GM23338 (cell line): Measurements from ENCODE around the gene EDA. TPM values are rescaled to one million over a fixed set of nuclear protein-coding genes. Genes with fewer than 3 reads are reported as not detected.

Source experiments
- ATAC-seq: fragments of 200-7000 bp; cut with Tn5 transposase; 3 replicates; pipeline ENCODE4 v1.9.1; 2020
- DNase-seq: peaks from one replicate; pipeline ENCODE4 v3.0.0-alpha.2; 2015; ENCODE audit warnings: low spot score
- H2AFZ ChIP-seq: fragments of 200-600 bp; sonication (generic); 2 replicates; pipeline ENCODE4 v1.8.0; 2016; ENCODE audit warnings: antibody characterized with exemption, mild to moderate bottlenecking, moderate library complexity
- H3F3A ChIP-seq: fragments of 200-600 bp; sonication (generic); replicated peaks from 2 replicates; pipeline ENCODE4 v1.8.0; 2017; ENCODE audit warnings: antibody characterized with exemption, mixed run types, low read depth
- H3K27ac ChIP-seq: fragments of 200-600 bp; sonication (generic); 2 replicates; pipeline ENCODE4 v1.6.1; 2016; ENCODE audit warnings: low read depth
- H3K27me3 ChIP-seq: fragments of 200-600 bp; sonication (generic); 2 replicates; pipeline ENCODE4 v1.8.0; 2016; ENCODE audit warnings: mild to moderate bottlenecking, mixed run types, moderate library complexity; ENCODE audit not compliant: insufficient read depth
- H3K36me3 ChIP-seq: fragments of 200-600 bp; sonication (generic); 2 replicates; pipeline ENCODE4 v1.8.0; 2016; ENCODE audit warnings: mild to moderate bottlenecking; ENCODE audit not compliant: insufficient read depth
- H3K4me1 ChIP-seq: fragments of 200-600 bp; sonication (generic); 2 replicates; pipeline ENCODE4 v1.8.0; 2016; ENCODE audit warnings: mild to moderate bottlenecking, moderate library complexity; ENCODE audit not compliant: insufficient read depth
- H3K4me2 ChIP-seq: fragments of 200-600 bp; sonication (generic); 2 replicates; pipeline ENCODE4 v1.7.1; 2017; ENCODE audit warnings: mixed run types
- H3K4me3 ChIP-seq: fragments of 200-600 bp; sonication (generic); 2 replicates; pipeline ENCODE4 v1.6.1; 2016; ENCODE audit warnings: mixed run types
- H3K79me2 ChIP-seq: fragments of 200-600 bp; sonication (generic); replicated peaks from 2 replicates; pipeline ENCODE4 v1.8.0; 2017; ENCODE audit warnings: mild to moderate bottlenecking; ENCODE audit not compliant: insufficient read depth
- H3K9me2 ChIP-seq: fragments of 200-600 bp; sonication (generic); 2 replicates; pipeline ENCODE4 v1.8.0; 2017; ENCODE audit not compliant: insufficient read depth
- H4K20me1 ChIP-seq: fragments of 200-600 bp; sonication (generic); replicated peaks from 2 replicates; pipeline ENCODE4 v1.8.0; 2017; ENCODE audit warnings: mild to moderate bottlenecking; ENCODE audit not compliant: insufficient read depth
- H3K27ac Mint-ChIP-seq: 2 replicates; pipeline ENCODE4 v1.8.0; 2020; ENCODE audit warnings: inconsistent platforms, mild to moderate bottlenecking, moderate library complexity, mixed read lengths
- H3K27me3 Mint-ChIP-seq: 3 replicates; pipeline ENCODE4 v1.8.0; 2022; ENCODE audit warnings: low read depth, mild to moderate bottlenecking, moderate library complexity, mixed read lengths, inconsistent platforms; ENCODE audit not compliant: insufficient read depth, poor library complexity
- H3K36me3 Mint-ChIP-seq: 3 replicates; pipeline ENCODE4 v1.8.0; 2021; ENCODE audit warnings: low read depth, mild to moderate bottlenecking, inconsistent platforms, moderate library complexity, mixed read lengths
- H3K4me1 Mint-ChIP-seq: 3 replicates; pipeline ENCODE4 v1.8.0; 2020; ENCODE audit warnings: mild to moderate bottlenecking, inconsistent platforms, mixed read lengths
- H3K4me3 Mint-ChIP-seq: 3 replicates; pipeline ENCODE4 v1.8.0; 2021; ENCODE audit warnings: moderate library complexity, mild to moderate bottlenecking, inconsistent platforms, mixed read lengths
- H3K9me3 Mint-ChIP-seq: 3 replicates; pipeline ENCODE4 v1.8.0; 2020; ENCODE audit warnings: moderate library complexity, mild to moderate bottlenecking, inconsistent platforms, mixed read lengths
- CREB1 ChIP-seq: fragments of 250-450 bp; sonication (Bioruptor Pico); IDR thresholded peaks from 2 replicates; pipeline ENCODE4 v1.5.0; 2020; ENCODE audit warnings: low read depth, mild to moderate bottlenecking, moderate library complexity
- CTCF ChIP-seq, 2 experiments: fragments of 200-600 bp in 1 of 2; sonication (generic) in 1 of 2; conservative IDR thresholded peaks; 2 replicates each; pipeline versions ENCODE4 v1.5.1 to v1.6.1; 2016 to 2017; ENCODE audit warnings: antibody characterized with exemption in 2 of 2, low read depth in 2 of 2, mild to moderate bottlenecking in 2 of 2, moderate library complexity in 1 of 2
- ETS1 ChIP-seq: IDR thresholded peaks from 2 replicates; pipeline ENCODE4 v1.6.1; 2016; ENCODE audit warnings: antibody characterized with exemption
- JUNB ChIP-seq: IDR thresholded peaks from one replicate; pipeline ENCODE4 v1.6.1; 2016; ENCODE audit warnings: antibody characterized with exemption; ENCODE audit not compliant: unreplicated experiment
- POLR2AphosphoS5 ChIP-seq: IDR thresholded peaks from 2 replicates; pipeline ENCODE4 v1.6.1; 2016; ENCODE audit warnings: antibody characterized with exemption, low read depth
- REST ChIP-seq: IDR thresholded peaks from one replicate; pipeline ENCODE4 v1.6.1; 2018; ENCODE audit warnings: antibody characterized with exemption; ENCODE audit not compliant: unreplicated experiment
- ZNF114 ChIP-seq: fragments of 250-450 bp; sonication (Bioruptor Pico); IDR thresholded peaks from 2 replicates; pipeline ENCODE4 v1.5.0; 2020; ENCODE audit warnings: mild to moderate bottlenecking, moderate library complexity
- ZNF331 ChIP-seq: fragments of 250-450 bp; sonication (Bioruptor Pico); IDR thresholded peaks from 2 replicates; pipeline ENCODE4 v1.5.0; 2020; ENCODE audit warnings: low read depth, mild to moderate bottlenecking, moderate library complexity
- ZNF462 ChIP-seq: fragments of 250-450 bp; sonication (Bioruptor Pico); IDR thresholded peaks from 2 replicates; pipeline ENCODE4 v1.5.0; 2020; ENCODE audit warnings: mild to moderate bottlenecking, moderate library complexity
- polyA plus RNA-seq: library from polyadenylated mRNA; unstranded; fragments of >200 nt; fragmentation: Nextera tagmentation; extraction: Ambion mirVana; gene quantifications from 2 replicates; pipeline ENCODE4 v1.2.1, GENCODE V29; 2016
- total RNA-seq: library from RNA; depleted of rRNA; stranded (reverse); fragments of >200 nt; shearing (Covaris generic); gene quantifications from 2 replicates; pipeline ENCODE4 v1.2.3, GENCODE V29; 2014

Gene EDA
- total and polyA plus RNA-seq, 2 experiments from 2014 or later: 6.6 to 19.6 TPM

GRCh38 chrX:70054391-70054790 lies 438.5 kb downstream of the EDA start:
- Histone ChIP-seq H3K27me3 (no peaks in the 10 kb centered on the region), H3K79me2 (no peaks in the 10 kb centered on the region), H3K9me2 (no peaks in the 10 kb centered on the region), H3K27ac (no peak overlapping the region), H3K4me3 (no peak overlapping the region), H3K36me3 (no peaks in the 10 kb centered on the region), H4K20me1 (no peaks in the 10 kb centered on the region), H3F3A (no peaks in the 10 kb centered on the region), H3K4me1 (no peaks in the 10 kb centered on the region), H2AFZ (no peak overlapping the region), H3K4me2 (no peak overlapping the region)
- TF ChIP-seq ETS1: no peak
- TF ChIP-seq CTCF (conservative IDR thresholded peaks at IDR 0.05; ENCODE audit: low read depth in 2 of 2): no peak
- no peak for TF ChIP-seq REST
- TF ChIP-seq ZNF462: no peak
- no peak for TF ChIP-seq POLR2AphosphoS5
- TF ChIP-seq JUNB: no peak
- no peak for TF ChIP-seq ZNF331
- no peak for TF ChIP-seq ZNF114 (CRISPR knock-in tag)
- TF ChIP-seq CREB1: no peak
- no peaks in the 10 kb centered on the region for H3K4me1 Mint-ChIP-seq
- DNase-seq: no peak
- no peaks in the 10 kb centered on the region; the same call in 2 of the 3 replicates for H3K36me3 Mint-ChIP-seq
- H3K4me3 Mint-ChIP-seq: no peak overlapping the region
- H3K9me3 Mint-ChIP-seq: no peaks in the 10 kb centered on the region; the same call in 2 of the 3 replicates
- H3K27ac Mint-ChIP-seq: no peak overlapping the region
- H3K27me3 Mint-ChIP-seq: no peaks in the 10 kb centered on the region
- ATAC-seq: no peak
